HUES64 (cell line): ENCODE data around the gene ZSCAN31. TPM values are rescaled to one million over a fixed set of nuclear protein-coding genes. Genes with fewer than 3 reads are reported as not detected.
A peak's percentile ranks its signal among the peaks of the same experiment; 100 is the strongest.

Source experiments
- H3K27ac ChIP-seq: 2 replicates; pipeline ENCODE4 v1.7.0; 2013; ENCODE audit warnings: low read depth, low read length, inconsistent platforms
- H3K27me3 ChIP-seq: 2 replicates; pipeline ENCODE4 v1.6.1; 2013; ENCODE audit warnings: mild to moderate bottlenecking, low read length; ENCODE audit not compliant: insufficient read depth
- H3K36me3 ChIP-seq: 2 replicates; pipeline ENCODE4 v1.6.1; 2013; ENCODE audit warnings: mild to moderate bottlenecking, low read length; ENCODE audit not compliant: insufficient read depth
- H3K4me1 ChIP-seq: 2 replicates; pipeline ENCODE4 v1.6.1; 2013; ENCODE audit warnings: mild to moderate bottlenecking, low read length, moderate library complexity; ENCODE audit not compliant: insufficient read depth
- H3K4me3 ChIP-seq: 2 replicates; pipeline ENCODE4 v1.5.1; 2013; ENCODE audit warnings: mild to moderate bottlenecking, low read length, moderate library complexity
- H3K9ac ChIP-seq: 2 replicates; pipeline ENCODE4 v1.6.1; 2013; ENCODE audit warnings: mild to moderate bottlenecking, low read depth, low read length
- H3K9me3 ChIP-seq: 2 replicates; pipeline ENCODE4 v1.6.1; 2013; ENCODE audit warnings: low read depth, low read length; ENCODE audit not compliant: insufficient read depth
- WGBS: fragments of 150-250, 120-280 bp; methylation state at CpG from one replicate; pipeline ENCODE4 v1.1.7; 2013; ENCODE audit warnings: missing lambda C conversion rate; 5-methylcytosine and 5-hydroxymethylcytosine counted together
- polyA plus RNA-seq, 2 experiments: library from polyadenylated mRNA; stranded (reverse); fragments of 50-300 nt; gene quantifications; one replicate each; pipeline ENCODE4 v1.2.3, GENCODE V29; 2013

ZSCAN31 gene
- 4.4 TPM for polyA plus RNA-seq (2013, experiment 1 of 2)
- 4.2 TPM for polyA plus RNA-seq (2013, experiment 2 of 2)

DNA sequence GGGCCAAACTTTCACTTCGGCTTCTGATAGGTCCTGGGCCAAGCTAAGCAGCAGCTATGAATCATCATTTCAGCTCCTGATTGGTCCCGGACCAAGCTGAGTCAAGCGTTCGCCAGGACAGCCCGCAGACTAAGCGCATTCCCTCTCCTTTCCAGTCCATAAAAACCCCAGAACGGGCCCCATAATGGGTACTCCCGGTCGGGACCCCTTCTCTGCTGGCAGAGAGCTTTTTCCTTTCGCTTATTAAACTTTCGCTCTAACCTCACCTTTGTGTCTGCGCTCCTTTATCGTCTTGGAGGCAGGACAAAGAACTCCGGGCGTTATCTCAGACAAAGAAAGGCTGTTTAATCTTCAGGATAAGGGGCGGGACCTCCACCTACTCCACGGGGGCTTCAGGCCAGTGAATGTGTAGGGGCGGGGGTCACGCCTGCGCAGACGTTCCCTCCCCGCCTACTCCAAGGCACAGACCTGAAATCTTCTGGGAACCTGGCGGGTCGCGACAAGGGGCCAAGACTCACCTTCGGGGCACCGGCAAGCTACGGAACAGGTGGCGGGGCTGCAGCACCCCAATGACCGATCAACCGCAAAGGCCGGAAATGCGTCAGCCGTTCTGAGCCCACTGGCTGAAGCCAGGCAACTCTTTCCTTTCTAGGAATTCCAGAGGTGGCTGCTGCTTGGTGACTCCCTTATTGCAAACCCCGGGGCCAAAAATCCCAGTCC, at the start of gene ZSCAN31:
TSS of gene ZSCAN31 (minus strand) at position 585 of the 720 bp plus-strand sequence. CDS start 6,465 bp downstream, outside the sequence.
- no peaks in the 10 kb centered on the region for H3K36me3 ChIP-seq
- peaks cover 11% of the 10 kb centered on the region for H3K4me1 ChIP-seq
- peak within 1 kb of the TSS; percentile 97 for H3K9ac ChIP-seq
- peak within 1 kb of the TSS; percentile 97 for H3K27ac ChIP-seq
- no peaks in the 10 kb centered on the region for H3K9me3 ChIP-seq
- WGBS: under 1% methylated on average over 35 of the region's 35 CpGs
- no peaks in the 10 kb centered on the region for H3K27me3 ChIP-seq
- peak within 1 kb of the TSS; percentile 81 for H3K4me3 ChIP-seq

DNA sequence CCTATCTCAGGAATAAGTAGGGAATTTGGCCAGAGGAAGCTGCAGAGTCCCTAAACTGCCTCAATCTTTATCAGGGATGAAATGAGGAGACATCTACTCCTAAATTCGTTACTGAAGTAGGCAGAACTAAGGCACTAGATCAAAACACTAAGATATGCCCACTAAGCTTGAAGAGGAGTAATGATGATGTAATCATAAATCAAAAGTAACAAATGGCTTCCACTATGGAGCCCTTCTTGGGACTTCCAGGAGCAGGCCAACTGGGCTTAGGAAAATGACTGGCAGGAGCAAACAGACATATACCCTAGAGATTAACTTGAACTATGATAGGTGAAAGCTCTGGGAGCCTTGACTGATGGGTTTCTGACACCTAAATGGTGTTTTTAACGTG, 48.2 kb upstream of the ZSCAN31 start:
- Histone ChIP-seq H3K4me1 (peaks cover 11% of the 10 kb centered on the region; the same call in 1 of the 2 replicates), H3K4me3 (peak overlapping the region; percentile 66), H3K27ac (no peak overlapping the region; the same call in 1 of the 2 replicates), H3K36me3 (peaks cover 72% of the 10 kb centered on the region), H3K9me3 (peaks cover 2% of the 10 kb centered on the region; the same call in 1 of the 2 replicates), H3K27me3 (no peaks in the 10 kb centered on the region), H3K9ac (peak overlapping the region; percentile 69; the same call in 1 of the 2 replicates)
- 86% methylated on average over 2 of the region's 2 CpGs for WGBS

DNA sequence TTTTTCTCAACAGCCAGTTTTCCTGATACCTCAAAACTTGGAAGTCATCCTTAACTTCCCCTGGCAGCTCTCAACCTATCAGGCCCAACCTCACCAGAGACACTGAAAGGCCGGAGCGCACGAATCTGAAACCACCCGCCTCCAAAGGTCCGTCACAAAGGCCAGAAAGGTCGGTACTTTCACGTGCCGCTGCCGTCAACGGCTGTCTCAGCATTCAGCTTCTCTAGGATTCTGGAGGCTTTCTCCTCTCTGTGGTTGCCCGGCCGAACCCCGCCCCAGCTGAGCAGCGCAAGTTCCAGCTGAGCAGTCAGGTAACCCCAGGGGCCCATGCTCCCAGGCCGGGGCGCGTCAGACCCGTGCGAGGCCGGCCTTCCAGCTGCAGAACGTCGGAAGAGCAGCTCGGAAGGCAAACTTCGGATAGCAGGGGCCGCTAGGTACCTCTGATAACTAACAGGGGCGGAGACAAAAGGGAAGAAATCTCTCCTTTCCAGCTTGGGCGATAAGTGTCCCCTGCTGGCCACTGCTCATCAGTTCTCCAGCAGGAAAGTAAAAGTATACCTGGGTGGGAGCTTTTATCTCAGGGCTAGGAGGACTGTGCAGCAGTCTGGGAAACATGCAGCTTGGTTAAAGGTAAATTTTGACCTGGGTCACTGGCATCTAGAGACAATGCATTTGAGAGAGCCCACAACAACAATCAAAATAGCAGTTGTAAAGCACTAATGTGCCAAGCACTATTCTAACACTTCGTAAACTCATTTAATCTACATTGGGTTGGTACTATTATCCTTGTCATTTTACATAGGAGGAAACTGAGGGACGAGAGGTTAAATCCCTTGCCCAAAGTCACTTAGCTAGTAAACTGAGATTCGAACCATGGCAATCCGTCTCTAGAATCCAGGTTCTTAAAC, 47.5 kb upstream of the ZSCAN31 start:
- WGBS: 9% methylated on average over 30 of the region's 31 CpGs
- peaks cover 72% of the 10 kb centered on the region for H3K36me3 ChIP-seq
- H3K4me1 ChIP-seq: peaks cover 11% of the 10 kb centered on the region; the same call in 1 of the 2 replicates
- H3K9me3 ChIP-seq: peaks cover 2% of the 10 kb centered on the region; the same call in 1 of the 2 replicates
- peak overlapping the region; percentile 69 for H3K9ac ChIP-seq
- peak overlapping the region; percentile 66 for H3K4me3 ChIP-seq
- H3K27me3 ChIP-seq: no peaks in the 10 kb centered on the region
- peak overlapping the region; percentile 68 for H3K27ac ChIP-seq

DNA sequence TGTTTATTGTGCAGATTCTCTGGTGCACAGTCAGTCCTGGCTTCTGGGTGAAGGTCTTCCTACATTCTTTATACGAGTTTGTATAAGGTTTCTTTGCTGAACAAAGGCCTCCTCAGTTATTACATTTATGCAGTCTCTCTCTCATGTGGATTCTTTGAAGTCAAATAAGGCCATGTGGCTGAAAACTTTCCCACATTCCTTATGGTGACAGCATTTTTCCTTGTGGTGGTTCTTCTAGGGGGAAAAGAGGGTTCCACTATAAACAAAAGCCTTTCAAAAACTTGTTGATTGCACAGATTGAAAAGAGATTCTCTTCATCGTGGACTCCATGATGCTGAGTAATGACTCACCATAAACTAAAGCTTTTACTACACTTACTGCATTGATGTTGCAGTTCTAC, 44.4 kb upstream of the ZSCAN31 start:
- Histone ChIP-seq H3K27ac (no peak overlapping the region), H3K36me3 (peaks cover 52% of the 10 kb centered on the region), H3K9ac (no peak overlapping the region), H3K9me3 (peaks cover 2% of the 10 kb centered on the region; the same call in 1 of the 2 replicates), H3K4me3 (no peak overlapping the region), H3K27me3 (no peaks in the 10 kb centered on the region), H3K4me1 (peaks cover 11% of the 10 kb centered on the region; the same call in 1 of the 2 replicates)
- WGBS: 94% methylated on average over 2 of the region's 2 CpGs

DNA sequence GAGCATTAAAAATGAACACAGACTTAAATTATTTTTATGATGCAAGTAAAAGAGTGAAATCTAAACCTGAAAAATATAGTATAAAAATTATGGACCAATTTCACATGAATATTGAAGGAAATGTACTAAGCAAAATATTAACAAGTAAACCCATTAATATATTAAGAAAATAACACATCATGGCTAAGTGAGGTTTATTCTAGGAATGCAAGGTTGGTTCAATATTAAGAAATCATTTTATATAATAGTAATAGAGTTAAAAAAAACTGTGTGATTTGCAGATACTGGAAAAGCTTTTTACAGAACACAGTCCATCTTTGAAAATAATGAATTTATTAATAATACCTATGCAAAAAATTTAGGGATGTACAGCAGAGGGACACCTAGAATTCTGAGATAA, 42.7 kb upstream of the ZSCAN31 start:
- H3K4me1 ChIP-seq: peaks cover 8% of the 10 kb centered on the region; the same call in 1 of the 2 replicates

DNA sequence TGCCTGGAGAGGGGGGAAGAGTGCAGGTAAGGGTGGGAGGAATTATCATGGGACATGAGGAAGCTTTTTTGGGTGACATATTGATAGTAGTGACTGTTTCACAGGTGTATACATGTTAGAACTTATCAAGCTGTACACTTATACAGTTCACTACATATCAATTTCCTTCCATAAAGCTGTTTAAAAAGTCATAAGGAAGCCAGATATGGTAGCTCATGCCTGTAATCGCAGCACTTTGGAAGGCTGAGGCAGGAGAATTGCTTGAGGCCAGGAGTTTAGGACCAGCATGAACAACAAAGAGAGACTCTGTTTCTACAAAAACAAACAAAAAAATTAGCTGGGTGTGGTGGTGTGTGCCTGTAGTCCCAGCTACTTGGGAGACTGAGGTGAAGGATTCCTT, 41.9 kb upstream of the ZSCAN31 start:
- H3K4me3 ChIP-seq: no peak overlapping the region
- no peak overlapping the region for H3K27ac ChIP-seq
- H3K9me3 ChIP-seq: peaks cover 2% of the 10 kb centered on the region; the same call in 1 of the 2 replicates
- H3K9ac ChIP-seq: no peak overlapping the region
- H3K27me3 ChIP-seq: no peaks in the 10 kb centered on the region
- H3K4me1 ChIP-seq: peaks cover 6% of the 10 kb centered on the region; the same call in 1 of the 2 replicates
- H3K36me3 ChIP-seq: peaks cover 45% of the 10 kb centered on the region
- WGBS: 100% methylated on average over 1 of the region's 1 CpG

More for the DNA sequence above, 42.7 kb upstream of the ZSCAN31 start:
- Histone ChIP-seq H3K27ac (no peak overlapping the region), H3K36me3 (peaks cover 45% of the 10 kb centered on the region), H3K9me3 (peaks cover 2% of the 10 kb centered on the region; the same call in 1 of the 2 replicates), H3K27me3 (no peaks in the 10 kb centered on the region), H3K4me3 (no peak overlapping the region), H3K9ac (no peak overlapping the region)

DNA sequence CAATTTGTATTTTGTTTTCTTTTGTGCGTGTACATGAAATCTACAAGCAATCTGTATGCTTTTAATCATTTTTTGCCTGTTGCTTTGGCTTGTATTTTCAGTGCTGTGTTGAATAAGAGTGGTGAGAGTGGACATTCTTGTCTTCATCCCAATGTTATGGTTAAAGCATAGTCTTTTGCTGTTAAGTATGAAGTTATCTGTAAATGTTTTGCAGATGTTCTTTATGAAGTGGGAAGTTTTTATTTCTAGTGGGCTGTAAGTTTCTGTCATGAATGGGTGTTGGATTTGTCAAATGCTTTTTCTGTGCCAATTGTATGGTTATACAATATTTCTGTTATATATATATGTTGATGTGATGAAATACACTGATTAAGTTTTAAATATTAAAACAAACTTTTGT, 38.0 kb upstream of the ZSCAN31 start:
- no peak overlapping the region for H3K27ac ChIP-seq
- 90% methylated on average over 1 of the region's 1 CpG for WGBS
- H3K9me3 ChIP-seq: no peaks in the 10 kb centered on the region
- H3K36me3 ChIP-seq: peaks cover 12% of the 10 kb centered on the region
- no peaks in the 10 kb centered on the region for H3K4me1 ChIP-seq
- H3K4me3 ChIP-seq: no peak overlapping the region
- H3K9ac ChIP-seq: no peak overlapping the region
- no peaks in the 10 kb centered on the region for H3K27me3 ChIP-seq

DNA sequence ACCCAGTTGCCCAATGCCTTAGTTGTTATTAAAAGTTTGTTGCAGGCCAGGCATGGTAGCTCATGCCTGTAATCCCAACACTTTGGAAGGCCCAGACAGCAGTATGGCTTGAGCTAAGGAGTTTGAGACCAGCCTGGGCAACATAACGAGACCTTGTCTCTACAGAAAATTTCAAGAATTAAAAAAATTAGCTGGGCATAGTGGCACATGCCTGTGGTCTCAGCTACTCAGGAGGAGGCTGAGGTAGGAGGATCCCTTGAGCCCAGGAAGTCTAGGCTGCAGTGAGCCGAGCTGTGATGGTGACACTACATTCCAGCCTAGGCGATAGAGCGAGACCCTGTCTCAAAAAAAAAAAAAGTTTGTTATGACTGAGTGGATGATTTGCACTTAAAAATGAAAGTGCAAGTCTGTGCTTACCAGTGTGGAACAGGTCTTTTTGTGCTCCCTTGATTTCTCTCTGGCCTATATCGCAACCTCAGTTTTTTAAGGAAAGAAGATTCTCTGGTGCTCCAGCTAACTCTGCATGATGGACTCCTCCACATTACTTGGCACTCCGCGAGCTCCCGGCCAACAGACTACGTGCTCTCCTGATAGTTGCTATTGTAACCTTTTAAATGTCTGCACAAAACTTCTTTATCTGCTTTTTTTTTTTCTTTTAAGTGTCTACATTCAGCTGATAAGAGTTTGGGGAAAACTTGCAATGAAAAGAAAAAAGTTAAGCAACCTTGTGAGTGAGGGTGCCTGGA, 35.9 kb upstream of the ZSCAN31 start:
- WGBS: 94% methylated on average over 9 of the region's 9 CpGs
- no peaks in the 10 kb centered on the region for H3K27me3 ChIP-seq
- H3K9me3 ChIP-seq: no peaks in the 10 kb centered on the region
- H3K9ac ChIP-seq: no peak overlapping the region
- H3K4me3 ChIP-seq: no peak overlapping the region
- no peak overlapping the region for H3K27ac ChIP-seq
- H3K4me1 ChIP-seq: no peaks in the 10 kb centered on the region
- no peaks in the 10 kb centered on the region; the same call in 1 of the 2 replicates for H3K36me3 ChIP-seq

DNA sequence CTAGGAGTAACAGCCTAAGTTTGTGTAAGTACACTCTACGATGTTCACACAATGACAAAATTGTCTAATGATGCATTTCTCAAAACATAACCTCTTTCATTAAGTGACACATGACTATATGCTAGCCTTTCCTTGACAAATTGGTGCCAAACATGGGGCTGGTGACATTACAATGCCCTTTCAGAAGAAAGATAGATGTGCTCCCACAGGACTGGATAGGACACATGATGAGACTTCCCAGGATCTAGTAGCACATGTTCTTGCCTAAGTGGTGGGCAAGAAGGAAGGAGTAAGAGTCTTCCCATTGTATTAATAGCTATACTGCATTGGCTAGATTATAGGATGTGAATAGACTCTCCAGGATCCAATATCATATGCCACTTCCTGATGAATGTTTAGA, 35.3 kb upstream of the ZSCAN31 start:
- no peaks in the 10 kb centered on the region for H3K4me1 ChIP-seq
- H3K27ac ChIP-seq: no peak overlapping the region
- H3K9ac ChIP-seq: no peak overlapping the region
- H3K4me3 ChIP-seq: no peak overlapping the region
- no peaks in the 10 kb centered on the region for H3K27me3 ChIP-seq
- WGBS: 93% methylated on average over 1 of the region's 1 CpG
- peaks cover 4% of the 10 kb centered on the region for H3K36me3 ChIP-seq
- no peaks in the 10 kb centered on the region for H3K9me3 ChIP-seq

DNA sequence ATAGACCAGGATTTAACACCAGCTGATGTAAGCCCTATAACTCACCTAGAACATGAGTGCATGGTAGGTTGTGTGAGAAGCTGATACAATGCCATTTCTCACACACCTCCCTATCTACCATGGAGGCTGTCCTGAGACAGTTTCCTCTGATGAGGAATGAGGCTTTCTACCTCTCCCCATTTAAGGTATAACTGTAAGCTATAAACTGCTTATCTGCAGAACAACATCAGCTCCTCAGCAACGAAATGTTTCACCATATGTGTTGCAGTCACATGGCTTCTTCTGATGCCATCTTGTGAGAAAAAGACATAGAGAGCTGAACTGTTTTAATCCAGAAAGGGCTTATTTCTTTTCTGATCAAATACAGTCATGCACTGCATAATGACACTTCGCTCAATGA, 34.5 kb upstream of the ZSCAN31 start:
- Histone ChIP-seq H3K9me3 (no peaks in the 10 kb centered on the region), H3K4me3 (no peak overlapping the region), H3K27me3 (no peaks in the 10 kb centered on the region), H3K27ac (no peak overlapping the region), H3K9ac (no peak overlapping the region), H3K36me3 (peaks cover 13% of the 10 kb centered on the region), H3K4me1 (no peaks in the 10 kb centered on the region)
- WGBS: 92% methylated on average over 2 of the region's 2 CpGs
